Activated CD4-positive, alpha-beta memory T cell treated with anti-CD3 and anti-CD28 coated beads for 36 hours (primary cell): ENCODE results near the gene RABGAP1L. TPM values are rescaled to one million over a fixed set of nuclear protein-coding genes. Genes with fewer than 3 reads are reported as not detected.

Source experiments
- CTCF ChIA-PET: fragments of 350-600 bp; sonication (Branson Sonifier 250); formaldehyde crosslinking; loops from one replicate; lab custom pipeline; 2021; ENCODE audit warnings: antibody characterized with exemption, inconsistent platforms; lab: Charles Lee
- POLR2A ChIA-PET: fragments of 350-600 bp; sonication (Branson Sonifier 250); formaldehyde crosslinking; loops from one replicate; lab custom pipeline; 2021; ENCODE audit warnings: antibody characterized with exemption; lab: Charles Lee
- DNase-seq: peaks from one replicate; pipeline ENCODE4 v3.0.0-alpha.2; 2020
- H3K27ac Mint-ChIP-seq: one replicate; pipeline ENCODE4 v1.8.0; 2021; ENCODE audit warnings: mixed read lengths
- H3K27me3 Mint-ChIP-seq: one replicate; pipeline ENCODE4 v1.8.0; 2021; ENCODE audit warnings: mixed read lengths
- H3K36me3 Mint-ChIP-seq: one replicate; pipeline ENCODE4 v1.8.0; 2021; ENCODE audit warnings: mixed read lengths
- H3K4me1 Mint-ChIP-seq: one replicate; pipeline ENCODE4 v1.8.0; 2021; ENCODE audit warnings: low read depth, mixed read lengths
- H3K4me3 Mint-ChIP-seq: one replicate; pipeline ENCODE4 v1.8.0; 2021; ENCODE audit warnings: mild to moderate bottlenecking, mixed read lengths
- H3K9me3 Mint-ChIP-seq: one replicate; pipeline ENCODE4 v1.8.0; 2021; ENCODE audit warnings: mixed read lengths
- intact Hi-C: fragments of 100-400 bp; cut with micrococcal nuclease; formaldehyde crosslinking; loops from one replicate; pipeline ENCODE4 v1.15.1; 2023
- total RNA-seq, 2 experiments: library from RNA; stranded (reverse); gene quantifications; one replicate each; pipeline ENCODE4 v1.2.3, GENCODE V29; 2021

RABGAP1L gene
- total RNA-seq, 2 experiments from 2014 or later: 30.5 to 30.9 TPM

DNA sequence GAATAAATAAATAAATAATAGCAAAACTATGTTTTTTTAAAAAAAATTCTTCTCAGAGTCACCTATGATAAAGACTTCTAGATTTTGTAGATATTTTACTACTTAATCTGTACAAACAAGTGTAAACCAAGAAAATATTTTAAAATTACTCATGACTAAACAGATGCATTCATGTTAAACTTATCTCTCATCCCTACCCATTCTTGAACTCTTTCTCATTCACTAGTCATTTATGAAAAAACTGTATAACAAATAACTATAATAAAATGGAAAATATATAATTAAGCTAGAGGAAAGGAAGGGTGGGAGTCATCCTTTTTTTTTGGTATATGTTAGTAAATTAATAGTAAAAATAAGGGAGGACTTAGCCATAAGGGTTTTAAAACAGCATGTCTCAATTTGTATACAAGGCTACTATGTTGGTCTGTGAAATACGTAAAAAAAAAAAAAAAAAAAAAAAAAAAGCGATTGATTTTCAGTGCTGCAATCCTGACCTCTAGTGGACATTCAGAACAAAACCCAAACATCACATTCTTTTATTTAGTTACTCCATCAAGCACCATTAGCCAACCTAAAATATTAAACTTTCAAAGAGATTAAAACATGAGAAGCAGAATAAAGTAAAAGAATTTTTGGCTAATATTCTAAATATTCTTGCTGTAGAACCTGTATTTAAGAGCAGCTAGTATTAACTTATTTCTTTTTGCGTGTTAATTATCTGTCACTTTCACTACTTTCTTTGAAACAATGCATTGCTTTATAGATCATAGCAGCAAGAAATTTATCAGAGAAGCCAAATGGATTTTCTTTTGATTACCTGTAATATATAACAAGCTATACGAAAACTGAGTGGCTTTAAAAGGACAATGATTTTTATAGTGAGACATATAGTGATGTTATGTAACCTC lies 584.6 kb downstream of the RABGAP1L start:
- H3K4me3 Mint-ChIP-seq: no peak overlapping the region
- H3K27me3 Mint-ChIP-seq: no peaks in the 10 kb centered on the region
- ChIA-PET CTCF (interaction anchor here (0.6 to 7.6 kb wide), 12 partner anchors 9 to 489 kb away, joined by 3 to 63 read pairs (median 4); no protein-coding TSS in a partner anchor), POLR2A (no interaction called here)
- intact Hi-C loops: loop anchor here (1.0 to 5.0 kb wide), 2 partner anchors 486 to 1312 kb away; no protein-coding TSS in a partner anchor
- H3K36me3 Mint-ChIP-seq: no peaks in the 10 kb centered on the region
- H3K9me3 Mint-ChIP-seq: no peaks in the 10 kb centered on the region
- DNase-seq: no peak
- no peak overlapping the region for H3K27ac Mint-ChIP-seq
- H3K4me1 Mint-ChIP-seq: peaks cover 4% of the 10 kb centered on the region

DNA sequence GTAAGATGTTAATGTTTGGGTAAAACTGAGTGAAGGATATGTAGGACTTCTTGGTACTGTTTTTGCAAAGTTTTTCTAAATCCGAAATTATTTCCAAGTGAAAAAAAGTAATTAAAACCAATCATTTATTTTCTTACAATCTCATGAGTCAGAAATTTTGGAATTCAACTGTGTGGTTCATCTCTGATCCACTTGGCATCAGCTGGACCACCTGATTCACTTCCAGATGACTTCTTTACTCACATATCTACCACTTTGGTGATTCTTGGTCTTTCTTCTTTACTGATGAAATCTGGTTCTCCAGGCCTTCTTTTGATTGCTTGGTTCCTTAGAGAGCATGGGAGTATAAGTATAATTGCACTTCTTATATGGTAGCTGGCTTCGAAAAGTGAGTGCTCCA lies 585.6 kb downstream of the RABGAP1L start:
- no peaks in the 10 kb centered on the region for H3K27me3 Mint-ChIP-seq

DNA sequence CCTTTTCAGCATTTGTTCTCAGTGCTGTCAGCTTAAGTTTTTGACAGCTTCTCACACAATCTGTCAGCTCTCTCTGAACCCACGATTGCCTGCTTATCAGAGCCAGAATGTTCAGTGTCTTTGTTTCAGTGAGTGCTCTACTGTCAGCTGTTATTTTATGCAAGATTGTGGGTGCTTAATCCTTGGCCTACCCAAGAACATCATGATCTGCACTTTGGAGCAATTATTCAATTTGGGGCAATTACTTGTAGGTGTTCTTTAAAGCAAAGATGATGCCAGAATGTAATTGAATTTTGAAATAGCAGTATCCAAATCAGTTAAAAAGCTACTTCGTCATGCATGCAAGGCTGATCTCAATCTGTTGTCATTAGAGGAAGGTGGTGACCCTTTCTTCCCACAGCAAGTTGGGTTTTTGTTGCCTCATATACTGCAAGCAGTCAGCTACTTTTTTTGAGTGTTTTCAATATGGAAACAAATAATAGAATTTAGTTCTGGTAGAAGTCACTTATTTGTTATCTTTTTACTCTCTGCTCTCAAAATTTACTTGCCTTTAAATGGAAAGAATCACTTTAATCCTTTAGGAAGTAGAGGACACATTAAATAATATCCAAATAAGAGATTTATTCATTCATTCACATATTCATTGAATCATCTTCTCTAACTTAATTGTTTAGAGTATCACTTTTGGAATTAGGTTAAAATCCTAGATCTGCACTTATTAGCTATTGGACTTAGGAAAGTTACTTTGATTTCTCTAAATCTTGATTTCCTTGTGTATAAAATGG lies 586.9 kb downstream of the RABGAP1L start:
- Mint-ChIP-seq H3K4me3 (no peak overlapping the region), H3K27ac (no peak overlapping the region), H3K4me1 (no peaks in the 10 kb centered on the region), H3K27me3 (no peaks in the 10 kb centered on the region), H3K9me3 (no peaks in the 10 kb centered on the region), H3K36me3 (no peaks in the 10 kb centered on the region)
- CTCF ChIA-PET: interaction anchor here (0.6 to 7.6 kb wide), 5 partner anchors 17 to 645 kb away, joined by 3 to 63 read pairs (median 4); no protein-coding TSS in a partner anchor
- intact Hi-C loops: no loop called here
- DNase-seq: no peak
- POLR2A ChIA-PET: no interaction called here

More for the DNA sequence above, 585.6 kb downstream of the RABGAP1L start:
- no peak for DNase-seq
- POLR2A ChIA-PET: no interaction called here
- H3K27ac Mint-ChIP-seq: no peak overlapping the region
- peaks cover 4% of the 10 kb centered on the region for H3K4me1 Mint-ChIP-seq
- H3K36me3 Mint-ChIP-seq: no peaks in the 10 kb centered on the region
- H3K9me3 Mint-ChIP-seq: no peaks in the 10 kb centered on the region
- no peak overlapping the region for H3K4me3 Mint-ChIP-seq
- CTCF ChIA-PET: interaction anchor here (0.8 to 7.6 kb wide), 7 partner anchors 10 to 527 kb away, joined by 3 to 63 read pairs (median 6); no protein-coding TSS in a partner anchor
- intact Hi-C loops: loop anchor here (1.0 to 5.0 kb wide), 2 partner anchors 487 to 1313 kb away; no protein-coding TSS in a partner anchor

DNA sequence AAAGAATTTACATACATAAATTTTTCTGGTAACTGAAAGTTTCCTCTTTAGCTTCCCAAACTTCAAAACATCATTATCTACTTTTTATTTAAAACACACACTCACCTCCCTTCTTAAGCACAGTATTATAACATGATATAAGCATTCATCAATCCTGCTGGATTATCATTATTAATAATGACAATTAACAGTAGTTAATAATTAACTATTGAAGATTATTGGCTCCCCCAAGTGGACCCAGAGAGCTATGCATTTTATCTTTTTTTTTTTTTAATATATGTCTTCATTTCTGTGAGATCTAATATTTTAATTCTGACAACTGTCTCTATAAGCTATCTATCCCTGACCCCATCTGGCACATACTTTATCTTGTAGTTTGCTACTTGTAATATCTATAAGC lies 588.3 kb downstream of the RABGAP1L start:
- H3K36me3 Mint-ChIP-seq: no peaks in the 10 kb centered on the region
- no peak overlapping the region for H3K27ac Mint-ChIP-seq
- H3K9me3 Mint-ChIP-seq: no peaks in the 10 kb centered on the region
- H3K4me1 Mint-ChIP-seq: no peaks in the 10 kb centered on the region
- no peak for DNase-seq
- CTCF ChIA-PET: interaction anchor here (0.6 to 7.6 kb wide), 7 partner anchors 10 to 529 kb away, joined by 3 to 63 read pairs (median 4); no protein-coding TSS in a partner anchor
- H3K27me3 Mint-ChIP-seq: no peaks in the 10 kb centered on the region
- POLR2A ChIA-PET: no interaction called here
- H3K4me3 Mint-ChIP-seq: no peak overlapping the region
- intact Hi-C loops: no loop called here

DNA sequence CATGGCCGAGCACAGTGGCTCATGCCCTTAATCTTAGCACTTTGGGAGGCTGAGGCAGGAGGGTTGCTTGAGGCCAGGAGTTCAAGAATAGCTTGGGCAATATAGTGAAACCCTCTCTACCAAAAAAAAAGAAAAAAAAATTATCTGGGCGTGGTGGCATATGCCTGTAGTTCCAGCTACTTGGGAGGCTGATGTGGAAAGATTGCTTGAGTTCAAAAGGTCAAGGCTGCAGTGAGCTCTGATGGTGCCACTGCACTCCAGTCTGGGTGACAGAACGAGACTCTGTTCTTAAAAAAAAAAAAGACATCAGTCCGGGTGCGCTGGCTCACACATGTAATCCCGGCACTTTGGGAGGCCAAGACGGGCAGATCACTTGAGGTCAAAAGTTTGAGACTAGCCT lies 589.3 kb downstream of the RABGAP1L start:
- intact Hi-C loops: no loop called here

DNA sequence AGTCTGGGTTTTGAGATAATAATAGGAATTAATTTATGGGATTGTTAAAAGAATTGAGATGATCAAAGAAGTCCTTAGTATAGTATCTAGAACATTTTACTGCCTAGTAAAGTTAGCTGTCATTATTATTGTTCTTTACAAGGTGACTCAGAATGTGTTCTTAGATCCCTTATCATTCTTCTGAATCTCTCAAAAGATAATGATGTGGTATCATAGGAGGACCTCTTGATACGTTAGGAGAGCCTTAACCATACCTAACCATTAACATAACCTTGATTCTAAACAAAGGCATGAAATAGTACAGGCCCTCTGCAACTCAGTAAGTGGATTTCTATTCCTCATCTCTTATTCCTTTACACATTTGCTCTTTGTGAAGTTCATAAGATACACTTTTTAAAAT lies 593.8 kb downstream of the RABGAP1L start:
- Mint-ChIP-seq H3K27me3 (no peaks in the 10 kb centered on the region), H3K9me3 (no peaks in the 10 kb centered on the region), H3K4me1 (no peaks in the 10 kb centered on the region), H3K36me3 (no peaks in the 10 kb centered on the region), H3K4me3 (no peak overlapping the region), H3K27ac (no peak overlapping the region)
- intact Hi-C loops: no loop called here
- CTCF ChIA-PET: no interaction called here
- DNase-seq: no peak
- POLR2A ChIA-PET: no interaction called here

More for the DNA sequence above, 589.3 kb downstream of the RABGAP1L start:
- no peaks in the 10 kb centered on the region for H3K9me3 Mint-ChIP-seq
- no peak for DNase-seq
- no peak overlapping the region for H3K4me3 Mint-ChIP-seq
- no peak overlapping the region for H3K27ac Mint-ChIP-seq
- CTCF ChIA-PET: interaction anchor here (0.7 to 7.6 kb wide), 2 partner anchors 183 to 486 kb away, joined by 8 to 63 read pairs; no protein-coding TSS in a partner anchor
- H3K36me3 Mint-ChIP-seq: no peaks in the 10 kb centered on the region
- no peaks in the 10 kb centered on the region for H3K27me3 Mint-ChIP-seq
- POLR2A ChIA-PET: interaction anchor here (0.6 kb wide), 1 partner anchor 462 kb away, joined by 3 read pairs; no protein-coding TSS in a partner anchor
- H3K4me1 Mint-ChIP-seq: no peaks in the 10 kb centered on the region

DNA sequence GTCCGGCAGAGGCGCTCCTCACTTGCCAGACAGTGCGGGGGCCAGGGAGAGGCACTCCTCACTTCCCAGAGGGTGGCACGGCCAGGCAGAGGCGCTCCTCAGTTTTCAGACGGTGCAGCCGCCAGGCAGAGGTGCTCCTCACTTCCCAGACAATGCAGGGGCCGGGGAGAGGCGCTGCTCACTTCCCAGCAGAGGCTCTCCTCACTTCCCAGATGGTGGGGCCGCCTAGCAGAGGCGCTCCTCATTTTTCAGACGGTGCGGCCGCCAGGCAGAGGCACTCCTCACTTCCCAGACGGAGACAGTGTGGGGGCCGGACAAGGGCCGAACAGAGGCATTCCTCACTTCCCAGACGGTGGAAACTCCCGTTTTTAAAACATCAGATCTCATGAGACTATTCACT lies 602.0 kb downstream of the RABGAP1L start:
- no peak overlapping the region for H3K27ac Mint-ChIP-seq
- H3K9me3 Mint-ChIP-seq: no peaks in the 10 kb centered on the region
- H3K4me1 Mint-ChIP-seq: no peaks in the 10 kb centered on the region
- POLR2A ChIA-PET: no interaction called here
- H3K36me3 Mint-ChIP-seq: no peaks in the 10 kb centered on the region
- DNase-seq: no peak
- CTCF ChIA-PET: no interaction called here
- no peaks in the 10 kb centered on the region for H3K27me3 Mint-ChIP-seq
- H3K4me3 Mint-ChIP-seq: no peak overlapping the region
- intact Hi-C loops: loop anchor here (10.0 kb wide), 1 partner anchor 113 kb away; no protein-coding TSS in a partner anchor

DNA sequence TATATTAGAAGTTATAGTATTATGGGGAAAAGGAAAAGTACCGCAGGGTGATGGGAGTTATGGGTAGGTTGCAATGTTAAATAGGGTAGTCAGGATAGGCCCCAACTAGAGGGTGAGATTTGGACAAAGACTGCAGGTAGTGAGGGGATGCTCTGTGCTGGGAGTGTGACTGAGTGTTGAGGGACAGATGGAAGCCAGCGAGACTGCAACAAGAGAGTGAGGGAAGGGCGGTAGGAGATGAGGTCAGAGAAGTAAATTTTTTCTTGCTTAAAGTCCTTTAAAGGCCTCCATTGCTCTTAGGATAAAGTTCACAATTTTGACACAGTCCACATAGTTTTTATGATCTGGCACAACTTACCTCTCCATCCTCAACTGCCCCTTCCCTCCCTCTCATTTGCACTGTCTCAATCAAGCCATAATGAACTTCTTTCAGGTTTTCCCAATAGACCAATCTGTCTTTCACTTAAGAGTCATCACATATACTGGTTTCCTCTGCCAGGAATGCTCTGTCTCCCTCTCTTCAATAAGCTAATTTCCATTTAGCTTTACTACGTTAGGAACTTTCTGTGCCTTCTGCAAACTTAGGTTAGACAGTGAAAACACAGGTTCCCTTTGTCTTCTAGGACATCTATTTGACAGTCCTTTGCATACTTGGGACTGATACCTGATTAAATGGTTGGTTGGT lies 602.7 kb downstream of the RABGAP1L start:
- Mint-ChIP-seq H3K4me1 (no peaks in the 10 kb centered on the region), H3K27me3 (no peaks in the 10 kb centered on the region), H3K9me3 (no peaks in the 10 kb centered on the region), H3K4me3 (no peak overlapping the region), H3K27ac (no peak overlapping the region), H3K36me3 (no peaks in the 10 kb centered on the region)
- CTCF ChIA-PET: interaction anchor here (0.6 kb wide), 1 partner anchor 1122 kb away, joined by 3 read pairs; no protein-coding TSS in a partner anchor
- POLR2A ChIA-PET: no interaction called here
- intact Hi-C loops: loop anchor here (10.0 kb wide), 1 partner anchor 113 kb away; no protein-coding TSS in a partner anchor
- DNase-seq: no peak

DNA sequence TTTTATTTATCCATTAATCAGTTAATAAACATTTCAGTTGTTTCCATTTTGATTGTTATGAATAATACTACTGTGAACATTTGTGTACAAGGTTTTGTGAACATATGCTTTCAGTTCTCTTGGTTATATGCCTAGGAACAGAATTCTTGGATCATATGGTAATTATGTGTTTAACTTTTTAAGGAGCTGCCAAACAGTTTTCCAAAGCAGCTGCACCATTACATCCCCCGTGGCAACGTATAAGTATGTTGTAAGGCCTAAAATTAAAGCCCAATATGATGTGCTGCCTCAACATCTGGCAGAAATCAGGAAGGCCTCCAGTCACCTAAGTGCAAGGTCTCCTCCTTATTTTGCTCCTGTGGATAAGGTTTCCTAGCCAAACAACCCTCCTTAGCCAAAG lies 604.9 kb downstream of the RABGAP1L start:
- no peak overlapping the region for H3K27ac Mint-ChIP-seq
- ChIA-PET CTCF (no interaction called here), POLR2A (no interaction called here)
- H3K36me3 Mint-ChIP-seq: no peaks in the 10 kb centered on the region
- H3K9me3 Mint-ChIP-seq: no peaks in the 10 kb centered on the region
- H3K27me3 Mint-ChIP-seq: no peaks in the 10 kb centered on the region
- intact Hi-C loops: loop anchor here (10.0 kb wide), 1 partner anchor 111 kb away; no protein-coding TSS in a partner anchor
- DNase-seq: no peak
- H3K4me1 Mint-ChIP-seq: peaks cover 4% of the 10 kb centered on the region
- H3K4me3 Mint-ChIP-seq: no peak overlapping the region

DNA sequence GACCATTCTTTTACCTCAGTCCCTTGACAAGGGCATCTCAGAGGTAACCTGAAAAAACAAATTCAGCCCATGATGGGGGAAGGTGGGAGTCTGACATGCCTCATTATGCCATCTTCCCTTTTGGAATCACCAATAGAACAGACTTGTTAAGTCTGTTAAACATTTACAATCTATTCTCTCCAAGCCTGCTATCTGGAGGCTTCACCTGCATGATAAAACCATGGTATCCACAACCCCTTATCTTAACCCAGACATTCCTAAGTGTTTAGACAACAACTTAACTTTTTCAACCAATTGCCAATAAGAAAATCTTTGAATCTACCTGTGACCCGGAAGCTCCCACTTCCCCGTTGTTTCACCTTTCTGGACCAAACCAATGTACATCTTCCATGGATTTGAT lies 607.4 kb downstream of the RABGAP1L start:
- no peak overlapping the region for H3K27ac Mint-ChIP-seq
- DNase-seq: no peak
- no peaks in the 10 kb centered on the region for H3K9me3 Mint-ChIP-seq
- H3K4me3 Mint-ChIP-seq: no peak overlapping the region
- no peaks in the 10 kb centered on the region for H3K36me3 Mint-ChIP-seq
- no peaks in the 10 kb centered on the region for H3K27me3 Mint-ChIP-seq
- peaks cover 5% of the 10 kb centered on the region for H3K4me1 Mint-ChIP-seq
- intact Hi-C loops: loop anchor here (10.0 kb wide), 1 partner anchor 108 kb away; no protein-coding TSS in a partner anchor
- POLR2A ChIA-PET: no interaction called here
- CTCF ChIA-PET: interaction anchor here (1.3 kb wide), 1 partner anchor 263 kb away, joined by 3 read pairs; no protein-coding TSS in a partner anchor

DNA sequence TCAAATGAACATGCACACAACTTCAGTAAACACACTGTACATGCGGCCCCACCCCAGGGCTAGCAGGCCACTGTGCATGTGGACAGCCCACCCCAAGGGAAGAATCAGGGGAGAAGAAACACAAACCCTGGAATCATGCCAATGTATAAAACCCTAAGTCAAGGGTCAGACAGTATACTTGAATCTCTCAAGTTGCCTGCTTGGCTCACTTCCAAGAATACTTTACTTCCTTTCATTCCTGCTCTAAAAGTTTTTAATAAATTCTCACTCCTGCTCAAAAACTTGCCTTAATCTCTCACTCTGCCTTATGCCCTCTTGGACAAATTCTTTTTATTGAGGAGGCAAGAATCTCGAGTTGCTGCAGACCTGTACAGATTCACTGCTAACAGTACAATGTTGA lies 609.2 kb downstream of the RABGAP1L start:
- H3K9me3 Mint-ChIP-seq: no peaks in the 10 kb centered on the region
- no peak overlapping the region for H3K27ac Mint-ChIP-seq
- peaks cover 5% of the 10 kb centered on the region for H3K4me1 Mint-ChIP-seq
- H3K4me3 Mint-ChIP-seq: no peak overlapping the region
- CTCF ChIA-PET: no interaction called here
- intact Hi-C loops: loop anchor here (10.0 kb wide), 1 partner anchor 106 kb away; no protein-coding TSS in a partner anchor
- H3K36me3 Mint-ChIP-seq: no peaks in the 10 kb centered on the region
- no peaks in the 10 kb centered on the region for H3K27me3 Mint-ChIP-seq
- no peak for DNase-seq
- POLR2A ChIA-PET: no interaction called here
